Endometrial microvascular endothelial cells (primary cell): ENCODE results near the gene TBC1D22B. TPM values are rescaled to one million over a fixed set of nuclear protein-coding genes. Genes with fewer than 3 reads are reported as not detected.

Source experiments
- in situ Hi-C: cut with HindIII; loops from 2 replicates; pipeline ENCODE4 v1.10.0; 2017; ENCODE audit warnings: low sequenced_read_pairs, low pct_unique_long_range_greater_than_20kb; ENCODE audit errors: inconsistent ontology term
- total RNA-seq: library from RNA; depleted of rRNA; stranded (reverse); fragments of >200 nt; gene quantifications from one replicate; pipeline ENCODE4 v1.2.3, GENCODE V29; 2015; ENCODE audit errors: inconsistent ontology term

Gene TBC1D22B
- total RNA-seq, 1 donor from 2014 or later: 15.4 TPM

GRCh38 chr6:37368961-37369320 lies 111.4 kb downstream of the TBC1D22B start:
- in situ Hi-C loops: no loop called here

DNA sequence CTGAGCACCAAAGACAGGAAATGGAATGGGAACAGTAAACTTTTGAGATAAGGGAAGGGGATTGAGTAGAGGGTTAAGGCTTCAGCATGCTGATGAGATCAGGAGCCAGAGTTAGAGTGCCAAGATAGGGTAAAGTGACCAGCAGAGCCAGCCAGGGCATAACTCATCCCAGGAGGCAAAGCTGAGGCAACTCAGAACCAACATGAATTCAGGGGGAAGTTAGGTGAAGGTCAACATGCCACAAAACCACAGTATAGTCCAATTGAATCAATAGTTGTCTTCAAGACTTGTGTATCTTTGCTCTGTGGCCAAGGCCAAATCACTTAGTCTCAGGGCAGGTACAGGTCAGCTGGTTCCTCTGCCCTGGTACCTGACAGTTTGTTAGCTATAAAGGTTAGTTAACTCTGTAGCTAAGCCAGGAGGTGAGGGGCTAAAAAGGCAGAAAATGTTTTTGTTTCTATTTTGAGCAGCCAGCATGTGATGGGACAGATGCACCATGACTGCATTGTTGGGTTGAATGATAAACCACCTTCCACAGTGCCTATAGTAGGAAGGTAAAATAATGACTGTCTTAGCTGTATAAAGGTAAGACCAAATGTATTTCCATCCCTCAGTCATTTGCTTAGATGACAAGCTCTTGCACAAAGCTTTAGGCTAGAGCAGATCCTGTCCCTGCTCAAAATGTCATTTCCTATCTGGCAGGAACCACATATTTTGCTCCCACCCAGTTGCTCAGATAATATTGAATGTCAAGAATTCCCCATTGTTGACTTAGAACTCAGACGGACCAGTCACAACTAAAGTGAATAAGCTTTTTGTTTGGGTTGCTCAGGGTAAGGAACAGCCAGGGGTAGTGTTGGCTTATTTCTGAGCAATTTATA lies 112.0 kb downstream of the TBC1D22B start:
- in situ Hi-C loops: no loop called here

DNA sequence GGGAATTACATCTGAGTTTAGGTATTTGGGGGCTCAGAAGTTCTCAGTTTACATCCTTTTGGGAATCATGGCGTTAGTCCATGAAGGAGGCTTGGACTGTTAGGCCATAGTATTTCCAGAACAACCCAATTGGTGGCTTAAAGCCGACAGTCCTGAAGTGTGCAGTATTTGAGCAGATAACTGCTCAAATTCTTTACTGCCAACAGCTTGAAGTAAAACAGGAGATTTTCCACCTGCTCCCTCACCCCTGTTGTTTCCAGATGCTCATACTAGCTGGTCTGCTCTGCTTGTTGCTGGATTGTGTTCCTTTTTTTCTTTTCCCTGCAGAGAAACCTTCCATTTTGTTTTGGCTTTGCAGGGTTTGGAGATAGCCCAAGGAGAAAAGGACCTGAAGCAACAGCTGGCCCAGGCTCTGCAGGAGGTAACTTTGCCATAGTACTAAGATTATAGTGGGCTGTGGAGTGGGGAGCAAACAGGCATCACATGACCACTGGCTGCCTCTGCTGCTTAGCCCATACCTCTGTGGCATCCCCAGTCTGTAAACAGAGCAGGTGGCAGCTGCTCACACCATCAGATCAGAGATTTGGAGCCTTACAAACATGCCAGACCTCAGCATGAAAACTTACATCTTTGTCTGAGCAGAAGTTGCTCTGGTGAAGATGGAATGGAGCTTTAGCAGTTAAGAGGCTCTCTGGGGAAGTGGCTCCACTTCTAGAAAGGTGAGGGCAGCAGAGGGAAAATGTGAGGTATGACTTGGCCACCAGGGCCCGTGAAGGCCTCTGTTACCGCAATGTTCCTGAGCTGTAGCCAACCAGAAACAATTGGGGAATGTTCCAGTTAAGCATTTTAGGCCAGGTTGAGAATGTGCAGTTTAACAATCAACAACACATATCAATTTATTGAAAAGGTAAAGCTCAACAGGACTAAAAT lies 113.8 kb downstream of the TBC1D22B start:
- in situ Hi-C loops: no loop called here

DNA sequence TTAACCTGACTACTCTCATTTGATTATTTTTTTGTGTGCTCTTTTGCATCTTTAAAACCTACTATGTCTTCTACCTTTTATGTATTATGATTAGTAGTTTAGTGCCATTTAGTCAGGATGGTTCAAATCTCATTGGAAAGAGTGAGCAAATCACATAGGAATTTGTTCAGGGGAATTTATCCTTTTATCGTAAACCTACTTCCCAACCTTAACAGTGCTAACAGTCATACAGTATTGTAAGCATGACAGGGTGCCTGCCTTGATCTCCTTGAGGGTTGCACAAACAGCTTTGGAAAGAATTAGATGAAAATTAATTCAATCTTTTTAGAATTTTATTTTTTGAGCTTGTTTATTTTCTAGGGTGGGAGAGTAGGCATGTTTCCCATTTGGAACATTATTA lies 114.5 kb downstream of the TBC1D22B start:
- in situ Hi-C loops: no loop called here

DNA sequence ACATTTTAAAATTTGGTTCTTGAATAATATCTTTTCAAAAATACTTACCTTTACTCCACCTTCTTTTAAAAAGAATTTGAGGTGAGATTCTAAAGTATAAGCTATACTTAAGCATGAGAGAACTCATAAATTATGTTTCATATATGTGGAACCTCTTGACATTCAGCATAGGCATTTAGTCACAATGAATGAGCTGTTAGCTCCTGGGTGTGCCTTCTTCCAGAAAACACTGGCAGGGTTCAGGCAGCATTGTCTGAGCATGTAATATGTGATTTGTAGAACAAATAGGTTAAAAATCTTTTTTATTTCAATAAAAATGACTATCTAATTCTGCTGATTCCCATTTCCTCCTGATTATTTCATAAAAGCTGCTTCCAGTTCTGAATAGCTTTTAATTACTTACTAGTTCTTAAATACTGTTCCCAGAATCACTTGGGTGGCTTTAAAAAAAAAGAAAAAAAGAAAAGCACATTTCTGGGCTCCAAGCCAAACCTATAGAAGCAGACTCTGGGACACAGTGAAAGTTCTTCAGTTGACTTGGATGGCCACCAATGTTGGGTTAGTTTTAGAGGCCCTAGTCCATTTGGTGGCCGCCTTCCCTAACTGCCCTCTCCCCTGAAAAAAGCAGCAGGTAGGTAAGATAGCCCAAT lies 116.4 kb downstream of the TBC1D22B start:
- in situ Hi-C loops: no loop called here

DNA sequence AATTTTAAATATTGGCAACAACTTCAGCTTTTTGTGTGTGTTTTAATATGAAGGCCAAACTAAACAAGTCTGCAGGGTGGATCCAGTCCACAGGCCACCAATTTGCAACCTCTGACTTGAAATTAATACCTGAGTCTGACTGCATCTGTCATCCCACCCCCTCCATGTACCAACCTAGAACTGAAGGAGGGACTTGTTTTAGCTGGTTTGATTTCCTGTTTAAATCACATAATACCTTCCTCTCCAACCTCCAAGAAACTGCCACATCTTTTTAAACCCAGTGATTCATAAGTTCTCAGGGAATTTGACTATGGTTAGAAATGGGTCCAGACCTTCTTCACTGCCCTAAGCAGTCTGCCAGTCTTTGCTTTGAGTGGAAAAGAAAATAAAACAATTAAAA lies 117.8 kb downstream of the TBC1D22B start:
- in situ Hi-C loops: no loop called here

GRCh38 chr6:37376078-37376743 lies 118.6 kb downstream of the TBC1D22B start:
- in situ Hi-C loops: no loop called here

- in situ Hi-C loops: no loop called here
These were observed 124.0 kb downstream of the TBC1D22B start for GRCh38 chr6:37381579-37381978.

Other genes with a start within 250 kb of the TBC1D22B start
- 3.3 TPM for gene PIM1, start 87.6 kb upstream of the TBC1D22B start, total RNA-seq
- gene TMEM217, start 372 bp downstream of the TBC1D22B start, total RNA-seq: 28.2 TPM
- 16.4 TPM for gene RNF8, start 96.2 kb downstream of the TBC1D22B start, total RNA-seq
- gene CMTR1, start 175.4 kb downstream of the TBC1D22B start, total RNA-seq: 35.6 TPM
- 55.6 TPM for gene CCDC167, start 242.1 kb downstream of the TBC1D22B start, total RNA-seq